OCI-M1 (cell line): ENCODE measurements around the gene PI4K2B.
"Not testable (repeated sequence)": the region's sequence is repeated elsewhere in the genome, so short reads cannot be mapped to it uniquely, and the experiment has no call there.

Experiments used
- DNase-seq: peaks from one replicate; lab custom pipeline; 2025; lab: John Stamatoyannopoulos, UW

Gene PI4K2B

GRCh38 chr4:25306518-25307057, 72.8 kb downstream of the PI4K2B start:
- DNase-seq, result peak; percentile 72

- DNase-seq, result no peak
Observed at GRCh38 chr4:25307596-25307995, 73.8 kb downstream of the PI4K2B start.

GRCh38 chr4:25308306-25308705, 74.5 kb downstream of the PI4K2B start:
- no peak for DNase-seq

- no peak for DNase-seq
Observed at GRCh38 chr4:25308761-25309160, 74.9 kb downstream of the PI4K2B start.

GRCh38 chr4:25310066-25310802, 76.4 kb downstream of the PI4K2B start:
- peak; percentile 91 for DNase-seq

GRCh38 chr4:25310803-25311166, 77.0 kb downstream of the PI4K2B start:
- peak; percentile 89 for DNase-seq

- DNase-seq, result peak; percentile 93
Observed at GRCh38 chr4:25312496-25313200, 78.8 kb downstream of the PI4K2B start, which contains the start of gene ZCCHC4. ZCCHC4 (plus strand) TSS chr4:25312774; CDS start chr4:25312810, 36 bp downstream.

GRCh38 chr4:25313201-25313895, 79.5 kb downstream of the PI4K2B start:
- DNase-seq, result no peak

GRCh38 chr4:25320336-25320735, 86.5 kb downstream of the PI4K2B start:
- DNase-seq, result no peak

GRCh38 chr4:25320773-25321172, 86.9 kb downstream of the PI4K2B start:
- DNase-seq, result peak; percentile 28

GRCh38 chr4:25321703-25322102, 87.9 kb downstream of the PI4K2B start:
- DNase-seq, result no peak

GRCh38 chr4:25328463-25328862, 94.6 kb downstream of the PI4K2B start:
- not testable (repeated sequence) for DNase-seq
